Sigmoid colon (tissue), 7 donors: Measurements from ENCODE around the gene EFNA2. TPM values are rescaled to one million over a fixed set of nuclear protein-coding genes. Genes with fewer than 3 reads are reported as not detected.

ENCODE experiments used
- DNase-seq: peaks from one replicate; pipeline ENCODE4 v3.0.0-alpha.2; 2019
- H3K27ac ChIP-seq, 4 donors: fragments of 200-600 bp; sonication (generic); one replicate each; pipeline ENCODE4 v1.5.1; 2016 to 2019; ENCODE audit warnings: mild to moderate bottlenecking in 1 of 4
- H3K27me3 ChIP-seq, 3 donors: fragments of 200-600 bp; sonication (generic); one replicate each; pipeline ENCODE4 v1.5.1; 2019; ENCODE audit warnings: mild to moderate bottlenecking in 1 of 3
- H3K36me3 ChIP-seq, 4 donors: fragments of 200-600 bp; sonication (generic); one replicate each; pipeline ENCODE4 v1.5.1; 2016 to 2019
- H3K4me1 ChIP-seq, 4 donors: fragments of 200-600 bp; sonication (generic); one replicate each; pipeline ENCODE4 v1.5.1; 2017 to 2019
- H3K4me3 ChIP-seq, 4 donors: fragments of 200-600 bp; sonication (generic); one replicate each; pipeline ENCODE4 v1.5.1; 2017 to 2019; ENCODE audit warnings: mild to moderate bottlenecking in 2 of 4, moderate library complexity in 1 of 4
- H3K9me3 ChIP-seq, 4 donors: fragments of 200-600 bp in 3 of 4; sonication (generic) in 3 of 4; one replicate each; pipeline versions ENCODE4 v1.5.1 to v1.6.1; 2013 to 2019
- CTCF ChIP-seq, 4 experiments: fragments of 450-650 bp in 3 of 4; fragments of 200-600 bp in 1 of 4; IDR thresholded peaks; one replicate each; pipeline ENCODE4 v1.5.1; 2016 to 2019; ENCODE audit warnings: antibody characterized with exemption in 4 of 4, mild to moderate bottlenecking in 3 of 4, moderate library complexity in 2 of 4
- EP300 ChIP-seq, 4 donors: sonication (generic); formaldehyde crosslinking; IDR thresholded peaks; one replicate each; pipeline ENCODE4 v1.6.1; 2017; ENCODE audit warnings: antibody characterized with exemption in 4 of 4
- POLR2A ChIP-seq, 2 donors: fragments of 450-650 bp; IDR thresholded peaks; one replicate each; pipeline ENCODE4 v1.6.1; 2016; ENCODE audit warnings: antibody characterized with exemption in 2 of 2, mild to moderate bottlenecking in 2 of 2, moderate library complexity in 2 of 2
- POLR2AphosphoS5 ChIP-seq, 4 donors: sonication (generic); formaldehyde crosslinking; IDR thresholded peaks; one replicate each; pipeline ENCODE4 v1.6.1; 2017; ENCODE audit warnings: antibody characterized with exemption in 4 of 4
- WGBS, 2 donors: extraction: QIAGEN DNeasy Blood & Tissue Kit; methylation state at CpG; one replicate each; pipeline ENCODE4 v1.1.7; 2013; 5-methylcytosine and 5-hydroxymethylcytosine counted together
- intact Hi-C: fragments of 100-400 bp; cut with DNase I; formaldehyde crosslinking; loops from one replicate; pipeline ENCODE4 v1.15.1; 2023
- polyA plus RNA-seq, 3 donors: library from polyadenylated mRNA; stranded (reverse); fragments of 200-250 nt; gene quantifications; one replicate each; pipeline ENCODE4 v1.2.3, GENCODE V29; 2013
- total RNA-seq, 4 donors: library from RNA; depleted of rRNA; stranded (reverse); fragments of >200 nt; gene quantifications; one replicate each; pipeline ENCODE4 v1.1.0, GENCODE V29; 2016
- donor health status: healthy with polysubstance abuse.
- donor health status: Bipolar disorder and iron deficiency.
- donor health status: healthy.

EFNA2 gene
- total and polyA plus RNA-seq, 7 donors, result 23.4 to 40.6 (median 25.2) TPM; not detected in 4

GRCh38 chr19:1350867-1351266, 65.2 kb downstream of the EFNA2 start:
- TF ChIP-seq CTCF (IDR thresholded peaks at IDR 0.05), result no peak
- TF ChIP-seq POLR2AphosphoS5 (IDR thresholded peaks at IDR 0.05), result no peak
- TF ChIP-seq EP300 (IDR thresholded peaks at IDR 0.05), result no peak
- TF ChIP-seq POLR2A (IDR thresholded peaks at IDR 0.05), result no peak
- WGBS, 2 donors, result 63 to 72% methylated on average over 5 of the region's 5 CpGs
- H3K36me3 ChIP-seq, result no peaks in the 10 kb centered on the region
- H3K27me3 ChIP-seq, result no peaks in the 10 kb centered on the region
- peaks cover 0 to 15% (median 13%) of the 10 kb centered on the region in 4 donors for H3K4me1 ChIP-seq
- H3K4me3 ChIP-seq, result no peak overlapping the region
- intact Hi-C loops, result no loop called here
- H3K9me3 ChIP-seq, result no peaks in the 10 kb centered on the region
- H3K27ac ChIP-seq, result no peak overlapping the region
- no peak for DNase-seq

Other genes with a start within 250 kb of the EFNA2 start
- 10 to 100 TPM in 2 of 4 donors, 1 to 10 TPM in 2; 3.8 to 20.5 (median 10.9) TPM for gene ABCA7, start 245.8 kb upstream of the EFNA2 start, total RNA-seq
- gene ABCA7, start 245.8 kb upstream of the EFNA2 start, polyA plus RNA-seq, result 10 to 100 TPM in 1 of 3 donors, 1 to 10 TPM in 2; 1.8 to 25.1 (median 9.9) TPM
- 10 to 100 TPM; 12.8 to 21.6 (median 18.2) TPM for gene ARHGAP45, start 218.7 kb upstream of the EFNA2 start, total RNA-seq
- 100 to 1,000 TPM in 1 of 3 donors, 10 to 100 TPM in 2; 38.6 to 103 (median 39.0) TPM for gene ARHGAP45, start 218.7 kb upstream of the EFNA2 start, polyA plus RNA-seq
- gene POLR2E, start 190.5 kb upstream of the EFNA2 start, total RNA-seq, result 100 to 1,000 TPM in 2 of 4 donors, 10 to 100 TPM in 2; 82.0 to 203 (median 104) TPM
- 100 to 1,000 TPM; 124 to 175 (median 133) TPM for gene POLR2E, start 190.5 kb upstream of the EFNA2 start, polyA plus RNA-seq
- 100 to 1,000 TPM; 269 to 433 (median 371) TPM for gene GPX4, start 181.9 kb upstream of the EFNA2 start, total RNA-seq
- gene GPX4, start 181.9 kb upstream of the EFNA2 start, polyA plus RNA-seq, result 100 to 1,000 TPM; 311 to 662 (median 643) TPM
- gene SBNO2, start 111.6 kb upstream of the EFNA2 start, total RNA-seq, result 10 to 100 TPM in 3 of 4 donors, 1 to 10 TPM in 1; 6.8 to 91.9 (median 14.7) TPM
- gene SBNO2, start 111.6 kb upstream of the EFNA2 start, polyA plus RNA-seq, result 10 to 100 TPM; 11.4 to 75.0 (median 14.8) TPM
- 10 to 100 TPM; 36.4 to 51.0 (median 42.7) TPM for gene STK11, start 80.1 kb upstream of the EFNA2 start, total RNA-seq
- gene STK11, start 80.1 kb upstream of the EFNA2 start, polyA plus RNA-seq, result 10 to 100 TPM; 31.2 to 86.5 (median 41.8) TPM
- under 1 TPM in 3 of 4 donors, not detected in 1; 0.36 to 0.82 (median 0.81) TPM for gene CBARP, start 47.9 kb upstream of the EFNA2 start, total RNA-seq
- gene CBARP, start 47.9 kb upstream of the EFNA2 start, polyA plus RNA-seq, result under 1 TPM in 1 of 3 donors, not detected in 2; 0.36 TPM
- gene ATP5F1D, start 44.1 kb upstream of the EFNA2 start, total RNA-seq, result 100 to 1,000 TPM in 3 of 4 donors, 10 to 100 TPM in 1; 74.7 to 112 (median 104) TPM
- gene ATP5F1D, start 44.1 kb upstream of the EFNA2 start, polyA plus RNA-seq, result 100 to 1,000 TPM; 294 to 390 (median 352) TPM
- gene MIDN, start 37.3 kb upstream of the EFNA2 start, total RNA-seq, result 10 to 100 TPM; 14.6 to 70.3 (median 15.4) TPM
- 10 to 100 TPM; 42.1 to 87.0 (median 57.7) TPM for gene MIDN, start 37.3 kb upstream of the EFNA2 start, polyA plus RNA-seq
- 1,000 to 10,000 TPM in 1 of 4 donors, 100 to 1,000 TPM in 3; 602 to 1,004 (median 791) TPM for gene CIRBP, start 16.5 kb upstream of the EFNA2 start, total RNA-seq
- gene CIRBP, start 16.5 kb upstream of the EFNA2 start, polyA plus RNA-seq, result 100 to 1,000 TPM; 129 to 455 (median 265) TPM
- gene FAM174C, start 10.3 kb upstream of the EFNA2 start, total RNA-seq, result 10 to 100 TPM; 24.7 to 49.3 (median 29.8) TPM
- 10 to 100 TPM; 37.0 to 87.8 (median 60.1) TPM for gene FAM174C, start 10.3 kb upstream of the EFNA2 start, polyA plus RNA-seq
- gene NDUFS7, start 98.0 kb downstream of the EFNA2 start, total RNA-seq, result 100 to 1,000 TPM in 3 of 4 donors, 10 to 100 TPM in 1; 99.4 to 156 (median 128) TPM
- 100 to 1,000 TPM; 182 to 262 (median 192) TPM for gene NDUFS7, start 98.0 kb downstream of the EFNA2 start, polyA plus RNA-seq
- 10 to 100 TPM in 3 of 4 donors, 1 to 10 TPM in 1; 7.8 to 16.6 (median 11.5) TPM for gene GAMT, start 115.7 kb downstream of the EFNA2 start, total RNA-seq
- 1 to 10 TPM; 1.8 to 6.0 (median 5.7) TPM for gene GAMT, start 115.7 kb downstream of the EFNA2 start, polyA plus RNA-seq
- gene DAZAP1, start 121.7 kb downstream of the EFNA2 start, total RNA-seq, result 10 to 100 TPM; 28.2 to 54.4 (median 42.2) TPM
- 100 to 1,000 TPM in 1 of 3 donors, 10 to 100 TPM in 2; 51.1 to 132 (median 51.6) TPM for gene DAZAP1, start 121.7 kb downstream of the EFNA2 start, polyA plus RNA-seq
- gene RPS15, start 152.5 kb downstream of the EFNA2 start, total RNA-seq, result 1,000 to 10,000 TPM; 3,601 to 5,641 (median 3,840) TPM
- 1,000 to 10,000 TPM; 2,516 to 4,453 (median 3,359) TPM for gene RPS15, start 152.5 kb downstream of the EFNA2 start, polyA plus RNA-seq
- gene APC2, start 164.2 kb downstream of the EFNA2 start, total RNA-seq, result 1 to 10 TPM in 2 of 4 donors, under 1 TPM in 2; under 0.01 to 2.0 (median 0.91) TPM
- gene APC2, start 164.2 kb downstream of the EFNA2 start, polyA plus RNA-seq, result 1 to 10 TPM in 1 of 3 donors, not detected in 2; 1.2 TPM
- 10 to 100 TPM; 19.6 to 26.0 (median 22.2) TPM for gene C19orf25, start 193.3 kb downstream of the EFNA2 start, total RNA-seq
- 10 to 100 TPM; 38.4 to 51.5 (median 48.3) TPM for gene C19orf25, start 193.3 kb downstream of the EFNA2 start, polyA plus RNA-seq
- gene PCSK4, start 204.5 kb downstream of the EFNA2 start, total RNA-seq, result 1 to 10 TPM in 3 of 4 donors, under 1 TPM in 1; 0.99 to 5.0 (median 3.1) TPM
- gene PCSK4, start 204.5 kb downstream of the EFNA2 start, polyA plus RNA-seq, result 1 to 10 TPM in 2 of 3 donors, not detected in 1; 1.2 to 4.1 TPM
- gene REEP6, start 205.3 kb downstream of the EFNA2 start, total RNA-seq, result 1 to 10 TPM in 2 of 4 donors, under 1 TPM in 1, not detected in 1; 0.33 to 2.9 (median 1.6) TPM
- gene REEP6, start 205.3 kb downstream of the EFNA2 start, polyA plus RNA-seq, result 1 to 10 TPM in 2 of 3 donors, under 1 TPM in 1; 0.92 to 5.6 (median 2.4) TPM
- gene ADAMTSL5, start 227.1 kb downstream of the EFNA2 start, total RNA-seq, result 1 to 10 TPM in 2 of 4 donors, under 1 TPM in 2; 0.71 to 5.8 (median 1.8) TPM
- gene ADAMTSL5, start 227.1 kb downstream of the EFNA2 start, polyA plus RNA-seq, result 1 to 10 TPM in 2 of 3 donors, not detected in 1; 1.6 to 1.8 TPM
- under 1 TPM in 1 of 4 donors, not detected in 3; 0.36 TPM for gene PLK5, start 238.2 kb downstream of the EFNA2 start, total RNA-seq
- under 1 TPM in 1 of 3 donors, not detected in 2; 0.32 TPM for gene PLK5, start 238.2 kb downstream of the EFNA2 start, polyA plus RNA-seq